Measurements from ENCODE around the gene GYG2. TPM values are rescaled to one million over a fixed set of nuclear protein-coding genes. Genes with fewer than 3 reads are reported as not detected.

GYG2 gene
- total and polyA plus RNA-seq, 2 experiments from 2014 or later = 41.4 to 44.3 TPM

- Histone ChIP-seq H2AFZ (no peak overlapping the region), H4K20me1 (ENCODE audit: insufficient read depth, poor library complexity, severe bottlenecking) (peaks cover 6% of the 10 kb centered on the region), H3K27me3 (no peaks in the 10 kb centered on the region), H3K4me3 (no peak overlapping the region), H3K27ac (no peak overlapping the region), H3K9me3 (ENCODE audit: low read depth) (no peaks in the 10 kb centered on the region), H3K36me3 (replicated peaks; ENCODE audit: insufficient read depth, low read depth) (no peaks in the 10 kb centered on the region), H3K79me2 (peaks cover 48% of the 10 kb centered on the region), H3K4me2 (peak overlapping the region; percentile 99), H3K9me2 (replicated peaks; ENCODE audit: insufficient read depth) (no peaks in the 10 kb centered on the region), H3K4me1 (ENCODE audit: insufficient read depth) (peaks cover 3% of the 10 kb centered on the region)
- no peak for DNase-seq (ENCODE audit: low spot score)
- TF ChIP-seq EZH2 (IDR thresholded peaks at IDR 0.05; ENCODE audit: borderline replicate concordance) (no peak), EZH2phosphoT487 (IDR thresholded peaks at IDR 0.05; ENCODE audit: low read depth, severe bottlenecking, unreplicated experiment) (no peak), CTCF (IDR thresholded peaks at IDR 0.05; ENCODE audit: poor library complexity) (no peak)
- WGBS (ENCODE audit: low lambda C conversion rate, missing lambda C conversion rate) = 89% methylated on average over 14 of the region's 14 CpGs
Measured at GRCh38 chrX:2831471-2832228, 2.9 kb downstream of the GYG2 start.

DNA sequence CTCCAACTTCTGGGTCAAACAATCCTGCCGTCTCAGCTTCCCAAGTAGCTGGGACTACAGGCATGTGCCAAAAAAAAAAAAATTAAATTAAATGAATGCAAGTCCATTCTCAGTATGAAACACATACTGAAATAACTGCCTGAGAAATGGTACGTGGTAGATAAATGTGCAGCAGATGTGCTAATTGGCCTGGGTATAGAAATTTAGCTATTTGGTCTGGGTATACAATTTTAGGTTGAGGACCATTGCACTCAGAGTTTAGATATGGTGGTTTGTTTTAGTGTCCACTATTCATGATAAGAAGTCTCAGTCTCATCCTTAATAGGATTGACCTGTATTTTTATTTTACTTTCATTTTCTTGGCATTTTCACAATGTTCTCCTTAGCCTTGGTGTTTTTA, 9.2 kb downstream of the GYG2 start:
- DNase-seq (ENCODE audit: low spot score) = no peak
- 100% methylated on average over 2 of the region's 2 CpGs for WGBS (ENCODE audit: low lambda C conversion rate, missing lambda C conversion rate)

DNA sequence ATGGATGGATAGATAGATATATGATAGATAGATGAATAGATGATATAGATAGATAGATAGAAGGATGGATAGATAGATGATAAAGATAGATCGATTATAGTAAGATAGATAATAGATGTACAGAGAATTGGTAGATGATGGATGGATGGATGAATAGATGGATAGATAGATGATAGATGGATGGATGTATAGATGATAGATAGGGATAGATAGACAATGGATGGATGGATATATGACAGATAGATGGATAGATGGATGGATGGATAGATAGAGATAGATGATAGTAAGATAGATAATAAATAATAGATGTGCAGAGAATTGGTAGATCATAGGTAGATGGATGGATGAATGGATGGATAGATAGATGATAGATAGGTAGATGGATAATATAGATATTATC, 12.2 kb downstream of the GYG2 start:
- WGBS (ENCODE audit: low lambda C conversion rate, missing lambda C conversion rate) = 96% methylated on average over 1 of the region's 1 CpG
- no peaks in the 10 kb centered on the region for H3K9me2 ChIP-seq (replicated peaks; ENCODE audit: insufficient read depth)
- TF ChIP-seq CTCF (IDR thresholded peaks at IDR 0.05; ENCODE audit: poor library complexity) (no peak), EZH2 (IDR thresholded peaks at IDR 0.05; ENCODE audit: borderline replicate concordance) (no peak), EZH2phosphoT487 (IDR thresholded peaks at IDR 0.05; ENCODE audit: low read depth, severe bottlenecking, unreplicated experiment) (no peak)
- no peaks in the 10 kb centered on the region for H3K4me1 ChIP-seq (ENCODE audit: insufficient read depth)
- no peak overlapping the region for H3K4me2 ChIP-seq
- H2AFZ ChIP-seq = no peak overlapping the region
- DNase-seq (ENCODE audit: low spot score) = no peak
- no peak overlapping the region for H3K27ac ChIP-seq
- no peaks in the 10 kb centered on the region for H4K20me1 ChIP-seq (ENCODE audit: insufficient read depth, poor library complexity, severe bottlenecking)
- H3K4me3 ChIP-seq = no peak overlapping the region
- no peaks in the 10 kb centered on the region for H3K36me3 ChIP-seq (replicated peaks; ENCODE audit: insufficient read depth, low read depth)
- no peaks in the 10 kb centered on the region for H3K27me3 ChIP-seq
- peaks cover 20% of the 10 kb centered on the region for H3K79me2 ChIP-seq
- H3K9me3 ChIP-seq (ENCODE audit: low read depth) = no peaks in the 10 kb centered on the region

More for the DNA sequence above, 9.2 kb downstream of the GYG2 start:
- Histone ChIP-seq H3K27ac (no peak overlapping the region), H3K4me1 (ENCODE audit: insufficient read depth) (no peaks in the 10 kb centered on the region), H3K4me2 (no peak overlapping the region), H3K9me3 (ENCODE audit: low read depth) (no peaks in the 10 kb centered on the region), H4K20me1 (ENCODE audit: insufficient read depth, poor library complexity, severe bottlenecking) (no peaks in the 10 kb centered on the region), H3K9me2 (replicated peaks; ENCODE audit: insufficient read depth) (no peaks in the 10 kb centered on the region), H2AFZ (no peak overlapping the region), H3K4me3 (no peak overlapping the region), H3K27me3 (no peaks in the 10 kb centered on the region), H3K36me3 (replicated peaks; ENCODE audit: insufficient read depth, low read depth) (no peaks in the 10 kb centered on the region), H3K79me2 (peaks cover 36% of the 10 kb centered on the region)
- no peak for TF ChIP-seq CTCF (IDR thresholded peaks at IDR 0.05; ENCODE audit: poor library complexity)
- TF ChIP-seq EZH2 (IDR thresholded peaks at IDR 0.05; ENCODE audit: borderline replicate concordance) = no peak
- no peak for TF ChIP-seq EZH2phosphoT487 (IDR thresholded peaks at IDR 0.05; ENCODE audit: low read depth, severe bottlenecking, unreplicated experiment)

All from hepatocyte (in vitro differentiated cells).